Activated gamma-delta T cell treated with anti-CD3 and anti-CD28 coated beads, Interleukin-2, amount 50 U/mL, for 16 hours (primary cell): ENCODE data around the gene HCN1.
"Not testable (repeated sequence)": the region's sequence is repeated elsewhere in the genome, so short reads cannot be mapped to it uniquely, and the experiment has no call there.

Experiments used
- DNase-seq: peaks from one replicate; pipeline ENCODE4 v3.0.0-alpha.2; 2020; ENCODE audit warnings: low read depth

The HCN1 gene

GRCh38 chr5:45414620-45415573 is 281.3 kb downstream of the HCN1 start:
- DNase-seq = no peak

GRCh38 chr5:45411971-45412612 is 284.1 kb downstream of the HCN1 start:
- no peak for DNase-seq

DNA sequence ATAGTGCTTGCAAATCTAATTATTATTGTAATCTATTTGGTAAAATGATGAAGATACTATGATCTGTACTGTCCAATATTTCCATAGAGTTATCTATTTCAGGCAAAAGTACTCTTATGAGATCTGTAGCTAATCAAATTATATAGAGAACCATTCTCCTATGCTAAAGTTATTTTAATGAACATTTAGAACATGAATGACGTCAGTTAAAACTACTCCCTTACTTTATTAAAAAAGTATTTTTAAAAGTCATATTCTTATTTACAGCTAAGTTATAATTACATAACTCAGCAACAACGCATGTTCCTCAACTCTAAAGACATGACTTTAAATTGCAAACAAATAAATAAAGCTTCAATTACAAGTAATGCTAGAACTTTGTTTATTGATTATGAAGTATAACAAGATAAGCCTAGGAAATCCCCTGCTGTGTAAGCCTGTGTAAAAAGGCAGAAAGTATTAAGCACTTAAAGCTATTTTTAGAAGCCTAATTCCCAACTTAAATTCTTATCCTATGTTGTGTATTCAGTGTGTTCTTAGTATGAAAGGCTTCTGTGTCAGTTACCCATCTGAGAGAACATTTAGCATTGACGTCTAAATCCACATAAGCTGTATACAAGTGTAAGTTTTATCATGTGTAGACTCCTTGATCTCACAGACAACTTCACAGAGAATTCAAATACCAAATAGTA is 285.7 kb downstream of the HCN1 start:
- no peak for DNase-seq

GRCh38 chr5:45408067-45408466 is 288.1 kb downstream of the HCN1 start:
- no peak for DNase-seq

GRCh38 chr5:45402804-45403455 is 293.2 kb downstream of the HCN1 start:
- no peak for DNase-seq

- no peak for DNase-seq
Observed at GRCh38 chr5:45399041-45399440, 297.1 kb downstream of the HCN1 start.

GRCh38 chr5:45385321-45386058 is 310.7 kb downstream of the HCN1 start:
- no peak for DNase-seq

DNA sequence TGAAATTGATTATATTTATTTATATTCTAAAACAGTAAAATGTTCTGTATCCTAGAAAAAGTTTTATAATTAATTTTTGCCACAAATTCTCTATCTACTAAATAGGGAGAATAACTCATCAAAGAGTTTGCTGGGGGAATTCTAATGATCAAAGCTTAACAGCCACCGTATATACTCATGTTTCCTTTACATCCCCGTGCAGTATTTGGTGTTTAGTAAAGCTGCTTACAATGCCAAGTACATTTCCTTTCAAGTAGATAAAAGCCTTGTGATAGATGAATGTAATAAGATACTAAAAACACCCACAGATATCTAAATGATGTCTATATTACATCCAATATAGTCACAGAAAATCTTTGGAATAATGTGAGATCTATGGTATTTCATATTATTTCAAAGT is 312.2 kb downstream of the HCN1 start:
- DNase-seq = no peak

GRCh38 chr5:45382583-45382982 is 313.6 kb downstream of the HCN1 start:
- no peak for DNase-seq

DNA sequence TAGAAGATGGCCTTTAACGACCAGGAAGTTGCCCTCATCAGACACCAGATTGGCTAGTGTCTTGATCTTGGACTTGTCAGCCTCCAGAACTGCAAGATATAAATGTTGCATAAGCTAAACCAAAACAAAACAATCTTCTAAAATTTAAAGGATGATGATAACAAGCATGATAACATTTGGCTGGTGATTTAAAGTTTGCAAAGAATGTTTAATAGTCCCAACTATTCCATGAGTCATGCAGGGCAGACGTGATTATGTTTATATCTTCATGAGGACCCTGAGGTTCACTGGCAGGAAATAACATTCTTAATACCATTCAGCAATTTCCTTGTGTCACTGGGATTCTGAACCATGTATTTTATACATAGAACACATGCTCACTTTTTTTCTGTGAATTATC is 319.8 kb downstream of the HCN1 start:
- no peak for DNase-seq

- DNase-seq = no peak
Observed at GRCh38 chr5:45372629-45373028, 323.6 kb downstream of the HCN1 start.

DNA sequence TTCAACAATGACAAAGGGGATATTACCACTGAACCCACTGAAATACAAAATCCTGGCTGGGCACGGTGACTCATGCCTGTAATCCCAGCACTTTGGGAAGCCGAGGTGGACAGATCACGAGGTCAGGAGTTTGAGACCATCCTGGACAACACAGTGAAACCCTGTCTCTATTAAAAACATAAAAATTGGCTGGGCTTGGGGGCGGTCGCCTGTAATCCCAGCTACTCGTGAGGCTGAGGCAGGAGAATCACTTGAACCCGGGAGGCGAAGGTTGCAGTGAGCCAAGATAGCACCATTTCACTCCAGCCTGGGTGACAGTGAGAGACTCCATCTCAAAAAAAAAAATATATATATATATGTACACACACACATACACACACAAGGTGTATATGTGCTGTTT is 324.8 kb downstream of the HCN1 start:
- DNase-seq = not testable (repeated sequence)

DNA sequence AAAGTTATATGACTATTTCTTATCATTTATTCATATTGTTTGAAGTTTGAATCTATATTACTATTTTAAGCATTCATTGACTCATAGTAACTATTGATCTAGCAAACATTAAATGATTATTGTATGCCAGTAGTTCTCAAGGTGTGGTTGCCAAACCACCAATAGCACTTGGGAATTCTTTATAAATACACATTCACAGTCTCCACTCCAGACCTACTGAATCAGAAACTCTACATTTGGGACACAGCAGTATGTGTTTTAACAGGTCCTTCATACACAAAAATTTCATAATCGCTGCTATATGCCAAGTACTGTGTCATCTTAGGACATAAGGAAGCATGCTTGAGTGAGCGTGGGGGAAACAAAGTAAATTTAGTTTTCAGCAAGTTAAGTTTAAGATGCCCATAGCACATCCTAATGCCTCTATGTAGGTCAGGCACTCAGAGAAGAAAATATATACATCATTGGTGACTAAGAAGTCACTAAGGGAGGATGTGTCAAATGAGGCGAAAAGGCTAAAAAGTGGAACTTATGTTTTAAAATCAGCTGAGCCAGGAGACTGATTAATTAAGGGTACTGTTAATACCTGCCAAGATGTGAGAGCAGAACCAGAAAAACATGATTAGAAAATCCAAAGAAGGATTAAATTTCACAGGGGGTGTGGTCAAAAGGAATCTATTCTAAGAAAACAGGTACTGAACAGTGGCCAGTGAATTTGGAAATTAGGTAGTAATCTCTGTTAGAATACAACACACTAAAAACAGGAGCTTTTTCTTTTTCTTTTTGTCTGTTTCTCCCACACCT is 340.8 kb downstream of the HCN1 start:
- DNase-seq = no peak

DNA sequence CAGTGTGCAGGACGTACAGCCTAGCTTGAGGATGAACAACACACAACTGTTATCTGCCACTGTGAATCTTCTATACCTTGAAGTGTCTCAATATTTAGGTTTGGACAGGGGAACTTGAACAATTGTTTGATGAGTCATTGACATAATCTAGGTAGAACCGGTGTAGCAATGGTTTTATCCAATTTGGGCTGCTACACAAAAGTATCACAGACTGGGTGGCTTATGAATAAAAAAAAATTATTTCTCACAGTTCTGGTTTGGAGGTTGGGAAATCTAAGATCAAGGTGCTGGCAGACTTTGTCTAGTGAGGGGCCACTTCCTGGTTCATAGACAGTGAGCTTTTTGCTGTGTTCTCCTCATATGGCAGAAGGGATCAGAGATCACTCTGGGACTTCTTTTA is 359.7 kb downstream of the HCN1 start:
- DNase-seq = no peak

GRCh38 chr5:45335978-45336377 is 360.2 kb downstream of the HCN1 start:
- DNase-seq = no peak

- no peak for DNase-seq
Observed at GRCh38 chr5:45335346-45335745, 360.8 kb downstream of the HCN1 start.

DNA sequence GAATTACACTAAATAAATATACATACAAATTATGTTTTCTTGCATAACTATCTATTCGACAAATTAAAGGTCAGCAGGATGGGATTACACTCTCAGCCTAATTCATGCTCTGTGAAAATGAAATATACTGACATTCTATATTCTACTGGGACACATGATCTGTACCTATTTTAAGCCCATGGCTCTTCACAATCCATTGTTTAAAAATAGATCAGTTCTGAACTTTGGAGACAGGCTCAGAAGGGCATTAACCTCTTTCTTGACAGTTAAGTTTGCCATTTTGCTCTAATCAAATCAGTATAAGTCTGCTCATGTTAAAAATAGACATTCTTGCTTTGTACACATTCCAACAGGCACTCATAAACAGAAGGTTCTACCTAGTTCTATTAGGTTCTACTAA is 361.2 kb downstream of the HCN1 start:
- no peak for DNase-seq

GRCh38 chr5:45312627-45313026 is 383.6 kb downstream of the HCN1 start:
- not testable (repeated sequence) for DNase-seq

DNA sequence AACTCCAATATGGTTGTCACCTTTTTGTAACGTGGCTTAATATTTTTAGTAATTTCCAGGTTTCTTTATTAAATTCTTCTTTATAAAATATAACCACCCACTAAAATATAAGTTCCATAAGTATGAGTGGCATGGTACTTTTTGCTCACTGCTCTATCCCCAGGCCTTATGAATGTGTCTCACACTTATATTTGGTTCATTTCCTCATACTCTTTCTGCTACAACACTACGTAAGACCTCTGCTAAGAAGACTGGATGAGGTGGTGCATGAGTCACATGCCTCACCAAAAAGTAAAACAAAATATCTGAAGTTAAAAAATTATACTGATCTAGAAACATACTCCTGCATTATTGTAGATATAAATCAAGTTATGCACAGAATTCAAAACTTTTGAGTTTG is 400.9 kb downstream of the HCN1 start:
- no peak for DNase-seq

GRCh38 chr5:45288746-45289145 is 407.4 kb downstream of the HCN1 start:
- DNase-seq = no peak

- no peak for DNase-seq
Observed at GRCh38 chr5:45284436-45284835, 411.7 kb downstream of the HCN1 start.
